ENCODE results near the gene ARMH1.
"Not testable (repeated sequence)": the region's sequence is repeated elsewhere in the genome, so short reads cannot be mapped to it uniquely, and the experiment has no call there.

Gene ARMH1

DNA sequence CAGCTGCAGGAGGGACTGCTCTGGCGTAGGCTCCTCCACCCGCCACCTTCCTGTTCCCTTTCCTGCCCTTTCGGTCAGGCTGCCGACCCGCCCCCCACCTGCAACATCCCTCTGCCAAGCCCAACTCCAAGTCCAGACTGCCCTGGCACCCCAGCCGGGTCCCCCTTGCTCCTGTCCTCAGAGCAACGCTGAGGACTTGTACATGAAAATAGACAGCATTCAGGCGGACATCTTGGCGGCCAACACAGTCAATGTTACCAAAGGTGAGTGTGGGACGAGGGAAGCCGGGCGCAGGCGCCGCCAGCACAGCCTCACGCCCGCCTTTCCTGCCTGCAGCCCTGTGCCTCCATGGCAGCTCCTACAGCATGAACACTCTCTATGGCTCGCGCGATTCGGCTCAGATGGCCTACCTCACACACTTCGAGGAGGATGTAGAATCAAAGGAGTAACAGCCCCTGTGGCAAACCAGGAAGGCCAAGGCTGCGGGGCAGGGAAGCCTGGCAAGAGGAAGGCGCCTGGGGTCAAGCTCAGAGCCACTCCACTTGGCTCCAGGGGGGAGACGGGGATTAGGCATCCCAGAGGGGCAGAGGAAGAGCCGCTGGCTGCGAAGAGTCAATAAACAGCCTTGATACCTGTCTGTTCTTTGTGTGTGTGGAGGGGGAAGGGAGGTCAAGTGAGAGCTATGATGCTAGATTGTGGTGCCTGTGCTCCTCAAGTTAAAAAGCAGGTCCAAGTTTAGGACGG is 50.6 kb downstream of the ARMH1 start:
- DNase-seq (ENCODE audit: low spot score) = no peak
- in situ Hi-C loops (cut with MboI; ENCODE audit: low pct_unique_long_range_greater_than_20kb, low sequenced_read_pairs, unreplicated experiment) = no loop called here
- TF ChIP-seq, protein P1, sequence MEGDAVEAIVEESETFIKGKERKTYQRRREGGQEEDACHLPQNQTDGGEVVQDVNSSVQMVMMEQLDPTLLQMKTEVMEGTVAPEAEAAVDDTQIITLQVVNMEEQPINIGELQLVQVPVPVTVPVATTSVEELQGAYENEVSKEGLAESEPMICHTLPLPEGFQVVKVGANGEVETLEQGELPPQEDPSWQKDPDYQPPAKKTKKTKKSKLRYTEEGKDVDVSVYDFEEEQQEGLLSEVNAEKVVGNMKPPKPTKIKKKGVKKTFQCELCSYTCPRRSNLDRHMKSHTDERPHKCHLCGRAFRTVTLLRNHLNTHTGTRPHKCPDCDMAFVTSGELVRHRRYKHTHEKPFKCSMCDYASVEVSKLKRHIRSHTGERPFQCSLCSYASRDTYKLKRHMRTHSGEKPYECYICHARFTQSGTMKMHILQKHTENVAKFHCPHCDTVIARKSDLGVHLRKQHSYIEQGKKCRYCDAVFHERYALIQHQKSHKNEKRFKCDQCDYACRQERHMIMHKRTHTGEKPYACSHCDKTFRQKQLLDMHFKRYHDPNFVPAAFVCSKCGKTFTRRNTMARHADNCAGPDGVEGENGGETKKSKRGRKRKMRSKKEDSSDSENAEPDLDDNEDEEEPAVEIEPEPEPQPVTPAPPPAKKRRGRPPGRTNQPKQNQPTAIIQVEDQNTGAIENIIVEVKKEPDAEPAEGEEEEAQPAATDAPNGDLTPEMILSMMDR (IDR thresholded peaks at IDR 0.05; ENCODE audit: extremely low read depth, insufficient read depth, missing control alignments) = no peak

DNA sequence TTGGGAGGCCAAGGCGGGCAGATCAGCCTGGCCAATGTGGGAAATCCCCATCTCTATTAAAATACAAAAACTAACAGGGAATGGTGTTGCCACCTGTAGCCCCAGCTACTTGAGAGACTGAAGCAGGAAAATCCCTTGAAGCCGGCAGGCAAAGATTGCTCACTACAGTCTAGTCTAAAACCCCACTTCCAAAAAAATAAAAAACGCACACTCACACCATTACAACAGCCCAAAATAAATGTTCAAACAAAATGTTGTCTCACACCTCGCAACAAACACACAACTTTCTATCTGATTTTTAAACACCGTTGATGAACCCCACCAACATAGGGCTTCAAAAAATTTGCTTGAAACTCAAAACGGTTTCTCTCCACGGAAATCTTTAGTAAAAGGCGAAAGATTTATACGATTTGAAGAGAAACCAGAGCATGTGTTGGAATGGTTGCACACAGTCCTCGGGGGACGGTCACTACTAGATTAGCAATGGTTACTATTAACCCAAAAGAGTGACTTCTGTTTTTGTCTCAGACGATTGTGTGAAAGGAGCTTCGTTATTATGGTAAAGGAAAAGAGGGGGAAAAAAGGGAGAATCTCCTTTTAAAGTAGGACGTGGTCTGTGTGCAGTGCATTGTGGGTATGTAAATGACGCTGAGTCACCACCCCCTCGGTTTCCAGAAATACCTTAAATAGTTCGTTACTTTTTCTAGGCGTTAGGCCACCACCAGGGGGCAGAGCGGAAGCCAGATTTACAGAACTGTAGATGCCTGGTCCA is 56.4 kb downstream of the ARMH1 start, which contains the start of gene RNU5D-1:
Gene RNU5D-1, minus strand, starts transcription at position 430 of the 772 bp plus-strand sequence.
- in situ Hi-C loops (cut with MboI; ENCODE audit: low pct_unique_long_range_greater_than_20kb, low sequenced_read_pairs, unreplicated experiment) = no loop called here
- TF ChIP-seq, protein P1 (IDR thresholded peaks at IDR 0.05; ENCODE audit: extremely low read depth, insufficient read depth, missing control alignments) = peak; percentile 74

DNA sequence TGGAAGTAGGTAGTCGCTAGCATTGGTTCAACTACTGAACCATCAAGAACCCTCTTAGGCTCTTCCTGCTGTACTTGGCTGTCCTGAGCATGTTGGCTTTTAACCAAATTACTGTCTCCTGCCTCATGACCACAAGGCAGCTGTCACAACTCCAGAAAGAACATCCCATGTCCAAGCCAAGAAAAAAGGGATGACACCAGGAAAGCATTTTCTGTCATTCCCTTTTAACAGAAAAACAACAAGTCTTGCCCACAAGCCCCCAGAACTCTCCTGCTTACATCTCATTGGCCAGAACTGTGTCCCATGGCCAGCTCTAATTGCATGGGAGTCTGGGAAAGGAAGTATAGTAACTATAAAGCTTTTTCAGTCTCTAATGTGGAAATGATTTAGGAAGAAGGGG is 58.9 kb downstream of the ARMH1 start:
- DNase-seq (ENCODE audit: low spot score) = no peak
- in situ Hi-C loops (cut with MboI; ENCODE audit: low pct_unique_long_range_greater_than_20kb, low sequenced_read_pairs, unreplicated experiment) = no loop called here

More for the DNA sequence above, 56.4 kb downstream of the ARMH1 start, which contains the start of gene RNU5D-1:
- peak; percentile 90 for DNase-seq (ENCODE audit: low spot score)

DNA sequence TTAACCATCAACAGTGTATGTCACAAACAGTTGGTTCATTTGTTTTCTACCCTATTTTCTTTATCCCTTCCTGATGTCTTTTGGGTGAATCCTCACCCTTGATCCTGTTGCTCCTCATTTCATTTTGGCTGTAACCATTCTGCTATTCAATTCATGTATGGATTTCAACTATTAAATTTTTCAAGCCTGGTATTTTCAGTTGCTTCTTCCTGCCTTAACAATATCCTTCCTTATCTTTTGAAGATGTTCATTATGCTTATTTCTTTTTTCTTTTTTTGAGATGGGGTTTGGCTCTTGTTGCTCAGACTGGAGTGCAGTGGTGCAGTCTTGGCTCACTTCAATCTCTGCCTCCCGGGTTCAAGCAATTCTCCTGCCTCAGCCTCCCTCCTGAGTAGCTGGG is 59.3 kb downstream of the ARMH1 start:
- in situ Hi-C loops (cut with MboI; ENCODE audit: low pct_unique_long_range_greater_than_20kb, low sequenced_read_pairs, unreplicated experiment) = no loop called here
- no peak for DNase-seq (ENCODE audit: low spot score)
- TF ChIP-seq, protein P1 (IDR thresholded peaks at IDR 0.05; ENCODE audit: extremely low read depth, insufficient read depth, missing control alignments) = no peak

More for the DNA sequence above, 58.9 kb downstream of the ARMH1 start:
- TF ChIP-seq, protein P1 (IDR thresholded peaks at IDR 0.05; ENCODE audit: extremely low read depth, insufficient read depth, missing control alignments) = no peak

DNA sequence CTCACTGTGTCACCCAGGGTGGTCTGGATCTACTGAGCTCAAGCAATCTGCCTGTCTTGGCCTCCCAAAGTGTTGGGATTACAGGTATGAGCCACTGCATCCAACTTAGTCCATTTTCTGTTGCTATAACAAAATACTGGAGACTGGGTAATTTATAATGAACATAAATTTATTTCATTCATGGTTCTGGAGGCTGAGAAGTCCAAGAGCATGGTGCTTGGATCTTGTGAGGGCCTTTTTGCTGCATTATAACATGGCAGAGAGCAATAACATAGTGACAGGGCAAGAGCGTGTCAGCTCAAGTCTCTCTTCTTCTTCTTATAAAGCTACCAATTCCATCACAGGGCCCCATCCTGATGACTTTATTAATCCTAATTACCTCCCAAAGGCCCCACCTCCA is 61.5 kb downstream of the ARMH1 start:
- in situ Hi-C loops (cut with MboI; ENCODE audit: low pct_unique_long_range_greater_than_20kb, low sequenced_read_pairs, unreplicated experiment) = no loop called here
- TF ChIP-seq, protein P1 (IDR thresholded peaks at IDR 0.05; ENCODE audit: extremely low read depth, insufficient read depth, missing control alignments) = no peak
- no peak for DNase-seq (ENCODE audit: low spot score)

DNA sequence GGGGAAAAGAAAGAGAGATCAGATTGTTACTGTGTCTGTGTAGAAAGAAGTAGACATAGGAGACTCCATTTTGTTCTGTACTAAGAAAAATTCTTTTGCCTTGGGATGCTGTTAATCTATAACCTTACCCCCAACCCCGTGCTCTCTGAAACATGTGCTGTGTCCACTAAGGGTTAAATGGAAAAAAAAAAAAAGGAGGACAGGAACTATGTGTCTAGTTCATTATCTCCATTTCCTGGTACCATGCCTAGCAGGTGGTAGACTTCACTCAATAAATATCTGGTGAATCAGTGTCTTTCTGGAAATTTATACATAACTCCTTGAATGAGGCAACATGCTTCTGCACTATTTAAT is 64.4 kb downstream of the ARMH1 start:
- in situ Hi-C loops (cut with MboI; ENCODE audit: low pct_unique_long_range_greater_than_20kb, low sequenced_read_pairs, unreplicated experiment) = not testable (repeated sequence)

More for the DNA sequence above, 64.4 kb downstream of the ARMH1 start:
- DNase-seq (ENCODE audit: low spot score) = not testable (repeated sequence)

Measured in GM13977 (cell line).